Peyer's patch (tissue), 4 donors: ENCODE results near the gene L3MBTL1.

ENCODE experiments used
- CTCF ChIP-seq, 6 experiments: fragments of 450-650 bp in 4 of 6; fragments of 200-600 bp in 2 of 6; sonication (generic) in 1 of 6; IDR thresholded peaks; one replicate each; pipeline ENCODE4 v1.5.1; 2017 to 2019; ENCODE audit warnings: antibody characterized with exemption in 6 of 6, mild to moderate bottlenecking in 3 of 6, moderate library complexity in 1 of 6
- POLR2A ChIP-seq, 2 donors: fragments of 450-650 bp; IDR thresholded peaks; one replicate each; pipeline ENCODE4 v1.5.1; 2017; ENCODE audit warnings: antibody characterized with exemption in 2 of 2, mild to moderate bottlenecking in 2 of 2, moderate library complexity in 2 of 2

DNA sequence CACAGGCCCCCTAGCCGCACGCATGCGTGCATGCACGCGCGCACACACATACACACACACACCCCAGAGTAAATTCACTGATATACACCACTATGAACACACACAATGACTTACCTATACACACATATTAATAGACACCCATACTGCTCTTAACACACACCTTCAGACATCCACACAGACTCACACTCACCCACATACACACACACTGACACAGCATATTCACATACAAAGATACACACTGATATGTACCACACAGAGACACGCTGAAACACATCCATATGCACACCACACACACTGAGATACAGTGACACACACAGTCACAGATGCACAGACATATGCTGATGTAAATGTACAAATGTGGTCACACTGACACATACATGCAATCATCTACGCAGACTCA is 57.0 kb downstream of the L3MBTL1 start:
- no peak for TF ChIP-seq CTCF (IDR thresholded peaks at IDR 0.05)
- no peak for TF ChIP-seq POLR2A (IDR thresholded peaks at IDR 0.05)
